GM18867 (cell line): ENCODE results near the gene TBX5.

Source experiments
- ATAC-seq: cut with Tn5 transposase; IDR thresholded peaks from one replicate; pipeline ENCODE4 v1.9.1; 2021; ENCODE audit warnings: mild to moderate bottlenecking, moderate library complexity; ENCODE audit not compliant: unreplicated experiment

Gene TBX5

DNA sequence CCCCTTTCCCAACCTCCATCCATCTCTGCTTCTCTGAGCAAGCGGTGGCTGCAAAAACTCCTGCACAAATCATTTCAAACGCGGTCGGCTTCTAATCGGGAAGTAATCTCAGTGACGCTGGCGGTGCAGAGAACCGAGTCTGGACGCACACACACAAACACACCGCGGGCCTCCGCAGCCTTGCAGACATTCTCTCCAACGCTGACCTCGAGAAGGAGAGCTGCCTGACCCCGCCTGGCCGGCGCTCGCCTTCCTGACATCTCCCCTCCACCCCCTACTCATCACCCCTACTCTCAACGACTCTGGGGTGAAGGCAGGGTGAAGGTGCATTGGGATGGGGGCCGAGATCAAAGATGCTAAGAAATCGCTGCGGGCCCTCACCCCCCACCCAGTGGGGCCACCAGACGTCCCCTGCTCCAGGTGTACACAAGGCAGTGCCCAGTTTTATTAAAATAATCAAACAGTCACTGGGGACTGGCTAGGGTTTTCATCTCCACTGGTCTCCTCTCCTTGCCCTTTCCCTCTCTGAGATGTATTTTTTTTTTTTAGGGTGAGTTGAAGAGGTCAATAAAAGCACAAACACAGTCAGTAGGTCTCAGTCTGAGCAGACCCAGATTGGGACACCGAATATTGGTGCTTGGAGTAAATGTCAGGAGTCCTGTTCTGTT lies 506 bp upstream of the TBX5 start:
- ATAC-seq, result no peak

DNA sequence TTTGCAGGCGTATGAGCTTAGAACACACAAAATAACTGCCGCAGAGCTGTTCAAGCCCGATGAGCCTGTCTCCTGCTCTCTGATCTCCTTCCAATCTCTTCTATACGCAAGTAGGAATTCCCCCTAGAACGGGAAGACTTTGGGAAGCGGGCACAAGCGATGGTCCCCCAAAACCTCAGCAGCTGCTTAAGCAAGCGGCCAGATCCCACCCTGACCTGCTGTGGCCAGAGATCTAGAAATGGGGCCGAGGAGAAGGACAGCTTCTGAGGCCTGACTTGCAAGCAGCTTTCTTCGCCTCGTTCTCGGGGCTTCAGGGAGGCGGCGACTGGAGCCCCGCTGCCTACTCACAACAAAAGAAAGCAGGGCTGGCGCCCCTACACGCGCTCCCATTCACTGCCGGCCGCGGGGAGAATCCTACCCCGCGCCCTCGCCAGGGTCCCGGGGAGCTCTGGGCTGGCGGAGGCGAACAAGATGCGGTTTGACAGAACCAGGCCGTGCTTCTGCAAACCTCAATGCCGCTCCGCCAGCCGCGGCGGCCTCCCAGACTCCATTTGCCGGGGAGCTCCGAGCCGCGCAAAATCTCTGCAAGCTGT lies 922 bp downstream of the TBX5 start:
- no peak for ATAC-seq

DNA sequence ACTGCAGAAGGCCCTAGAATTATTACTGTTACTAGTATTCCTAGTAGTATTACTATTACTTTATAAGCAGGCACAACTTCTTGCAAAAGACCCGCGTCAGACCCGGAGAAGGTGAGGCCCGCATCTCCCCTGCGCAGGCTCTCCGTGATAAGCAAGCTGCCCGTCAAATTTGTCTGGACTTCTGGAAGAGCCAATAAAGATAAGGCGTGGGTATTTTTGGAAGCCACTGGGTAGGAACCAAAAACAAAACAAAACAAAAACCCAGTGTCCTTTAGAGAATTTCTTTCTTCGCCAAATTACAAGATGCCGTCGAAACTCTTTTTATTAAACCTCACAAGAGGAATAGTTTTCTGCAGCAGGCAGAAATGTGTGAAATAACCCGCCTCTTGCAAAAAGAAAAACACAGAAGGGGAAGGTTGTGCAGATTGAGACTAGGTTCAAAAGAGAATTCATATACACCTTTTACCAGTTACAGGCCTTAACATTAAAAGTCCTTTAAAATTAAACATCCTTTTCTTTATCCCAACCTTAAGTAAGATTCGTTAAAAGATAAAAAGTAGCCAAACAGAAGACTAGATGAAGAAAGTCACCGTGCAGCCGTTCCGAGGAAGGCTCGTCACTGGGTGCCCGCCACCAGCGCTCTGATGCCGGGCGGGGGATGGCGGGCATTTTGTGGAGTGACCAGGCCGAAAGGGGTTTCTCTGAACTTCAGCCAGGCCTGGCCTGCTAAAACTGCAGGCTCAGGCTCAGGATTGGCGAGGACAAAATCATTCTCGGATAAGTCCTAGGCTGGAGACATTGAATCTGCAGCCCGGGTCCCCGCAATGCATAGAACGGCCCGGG lies 1.6 kb downstream of the TBX5 start:
- ATAC-seq, result no peak

DNA sequence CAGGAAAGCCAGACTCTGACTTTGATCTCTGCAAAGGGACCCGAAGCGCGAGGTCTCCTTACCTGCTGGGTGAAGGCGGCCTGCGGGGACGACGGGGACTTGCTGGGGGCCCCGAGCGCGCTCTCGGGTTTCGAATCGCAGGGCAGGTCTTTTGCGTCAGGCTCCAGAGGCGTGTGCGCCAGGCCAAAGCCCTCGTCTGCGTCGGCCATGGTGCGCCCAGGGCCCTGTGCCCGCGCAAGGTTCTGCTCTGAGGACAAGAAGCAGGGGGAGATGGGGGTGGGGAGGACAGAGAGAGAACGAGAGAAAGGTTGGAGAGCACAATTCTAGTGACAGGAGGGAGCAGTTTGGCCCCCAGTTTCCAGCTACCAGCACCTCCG lies 2.3 kb downstream of the TBX5 start:
- no peak for ATAC-seq

DNA sequence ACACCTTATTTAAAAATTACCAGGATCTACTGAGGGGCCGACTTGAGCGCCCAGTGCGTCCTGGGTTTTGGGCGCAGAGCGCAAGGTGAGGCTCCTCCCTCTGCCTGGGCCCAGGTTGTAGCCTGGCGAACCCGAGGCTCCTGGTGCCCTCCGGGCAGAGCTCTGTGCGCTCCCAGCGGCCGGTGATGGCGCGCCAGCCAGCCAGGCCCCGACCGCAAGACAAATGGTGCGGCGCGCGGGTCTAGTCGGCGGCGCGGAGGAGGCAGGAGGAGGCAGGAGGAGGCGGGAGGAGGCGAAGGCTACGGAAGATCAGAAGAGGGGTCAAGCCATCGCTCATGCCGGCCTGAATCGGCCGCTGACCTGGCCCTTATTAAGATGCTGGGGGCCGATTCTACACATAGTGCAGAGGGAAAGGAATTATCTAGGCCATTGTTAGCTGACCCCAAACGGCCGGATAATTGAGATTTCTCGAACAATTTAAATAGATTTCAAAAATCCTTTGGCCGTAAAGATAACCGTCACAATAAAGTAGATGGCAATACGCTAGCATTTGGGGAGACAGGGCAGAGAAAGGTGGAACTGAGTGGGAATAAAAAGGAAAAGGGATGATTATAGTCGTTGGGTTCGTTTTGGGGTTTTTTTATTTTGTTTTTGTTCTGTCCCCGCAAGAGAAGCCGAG lies 2.8 kb downstream of the TBX5 start:
- ATAC-seq, result no peak

DNA sequence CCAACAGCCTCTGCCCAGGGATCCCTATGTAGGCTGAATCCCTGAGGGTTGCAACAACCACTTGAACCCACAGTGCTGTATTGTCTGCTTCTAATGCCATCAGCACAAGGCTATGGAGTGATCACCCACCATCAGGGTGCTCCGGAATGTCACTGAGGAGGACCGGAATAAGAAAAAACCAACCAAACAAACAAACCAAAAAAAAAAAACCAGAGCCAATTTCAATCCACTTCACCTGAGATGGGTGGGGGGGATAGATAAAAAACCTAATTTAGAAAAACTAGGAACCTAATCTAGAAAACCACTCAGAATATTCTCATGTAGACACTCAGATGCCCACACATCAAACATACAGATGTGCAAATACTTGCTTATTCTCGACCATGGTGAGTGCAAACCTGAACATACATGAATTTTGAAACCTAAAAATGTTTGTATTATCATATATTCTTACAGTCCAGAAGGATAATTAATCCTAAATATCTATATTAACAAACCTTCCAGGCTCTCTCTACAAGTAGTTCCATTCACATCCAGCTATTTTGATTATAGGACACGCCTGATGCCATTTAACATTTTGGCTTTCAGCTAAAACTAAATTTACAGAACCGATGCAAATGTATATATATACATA lies 3.7 kb downstream of the TBX5 start:
- ATAC-seq, result no peak

DNA sequence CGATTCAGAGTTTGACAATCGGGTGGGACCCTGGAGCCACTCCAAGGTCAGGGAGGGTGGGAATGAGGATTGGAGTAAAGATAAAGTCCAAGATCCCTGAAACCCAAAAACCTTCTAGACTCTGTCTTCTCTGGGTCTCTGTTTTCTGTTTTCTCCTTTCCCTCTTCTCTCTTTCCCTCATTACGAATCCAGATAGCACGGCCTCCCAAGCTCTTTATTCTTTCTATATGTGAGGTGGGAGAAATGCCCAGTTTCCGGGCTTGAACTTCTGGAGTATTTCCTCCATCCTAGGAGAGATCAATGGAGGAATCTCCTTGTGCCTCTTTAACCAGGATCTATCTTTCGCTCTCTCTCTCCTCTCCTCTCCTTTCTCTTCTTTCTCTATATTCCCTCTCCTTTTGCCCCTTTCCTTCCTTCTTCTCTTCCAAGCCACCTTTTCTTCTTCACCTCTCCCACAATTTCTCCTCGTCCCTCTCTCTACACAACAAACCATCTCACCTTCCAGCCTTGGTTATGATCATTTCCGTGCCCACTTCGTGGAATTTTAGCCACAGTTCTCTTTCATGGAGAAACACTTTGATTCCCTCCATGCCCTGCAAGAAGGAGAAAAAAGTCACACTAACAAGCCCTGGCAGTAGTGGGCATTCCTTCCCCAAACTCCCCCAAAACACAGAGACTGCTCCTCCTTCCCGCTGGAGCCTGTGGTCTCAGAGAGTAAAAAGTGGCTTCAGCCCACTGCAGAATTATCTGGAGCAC lies 4.4 kb downstream of the TBX5 start:
- no peak for ATAC-seq

DNA sequence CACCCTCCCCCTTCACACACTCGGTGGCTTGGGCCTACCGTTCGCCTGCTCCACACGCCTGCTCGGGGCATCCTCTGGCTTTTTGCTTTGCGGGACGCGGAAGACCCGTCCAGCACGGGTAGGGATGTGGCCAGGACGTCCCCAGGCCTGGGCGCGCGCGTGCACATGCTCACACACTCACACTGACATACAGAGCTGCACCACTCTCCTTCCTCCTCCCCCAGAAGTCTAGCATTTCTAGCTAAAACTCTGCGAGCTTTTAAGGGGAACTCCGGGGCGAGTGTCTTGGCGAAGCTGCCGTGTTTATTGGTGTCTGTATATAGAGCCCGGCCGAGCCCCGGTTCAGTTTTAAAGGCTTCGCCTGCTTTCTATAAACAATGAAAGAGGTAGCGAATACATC lies 5.0 kb downstream of the TBX5 start:
- no peak for ATAC-seq

DNA sequence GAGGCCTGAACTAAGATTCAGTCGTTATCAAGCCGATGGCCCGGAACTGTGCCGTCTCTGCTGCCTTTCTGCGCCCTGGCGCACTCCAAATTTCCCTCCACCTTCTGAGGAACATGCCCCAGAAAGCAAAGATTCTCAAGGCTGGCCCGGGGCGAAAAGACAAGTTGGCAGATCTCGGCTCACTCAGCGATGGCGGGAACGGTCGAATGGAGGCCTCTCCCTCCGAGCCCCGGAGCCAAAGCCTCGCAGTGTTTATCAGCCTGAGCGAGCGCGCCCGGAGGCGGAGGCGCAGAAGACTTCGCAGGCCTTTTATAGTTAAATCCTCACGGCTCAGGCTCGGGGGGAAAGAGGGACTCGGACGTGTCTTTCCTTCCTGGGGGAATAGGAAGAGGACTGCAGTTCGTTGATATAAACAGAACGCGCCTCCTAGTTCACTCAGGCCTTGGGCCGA lies 5.6 kb downstream of the TBX5 start:
- no peak for ATAC-seq

DNA sequence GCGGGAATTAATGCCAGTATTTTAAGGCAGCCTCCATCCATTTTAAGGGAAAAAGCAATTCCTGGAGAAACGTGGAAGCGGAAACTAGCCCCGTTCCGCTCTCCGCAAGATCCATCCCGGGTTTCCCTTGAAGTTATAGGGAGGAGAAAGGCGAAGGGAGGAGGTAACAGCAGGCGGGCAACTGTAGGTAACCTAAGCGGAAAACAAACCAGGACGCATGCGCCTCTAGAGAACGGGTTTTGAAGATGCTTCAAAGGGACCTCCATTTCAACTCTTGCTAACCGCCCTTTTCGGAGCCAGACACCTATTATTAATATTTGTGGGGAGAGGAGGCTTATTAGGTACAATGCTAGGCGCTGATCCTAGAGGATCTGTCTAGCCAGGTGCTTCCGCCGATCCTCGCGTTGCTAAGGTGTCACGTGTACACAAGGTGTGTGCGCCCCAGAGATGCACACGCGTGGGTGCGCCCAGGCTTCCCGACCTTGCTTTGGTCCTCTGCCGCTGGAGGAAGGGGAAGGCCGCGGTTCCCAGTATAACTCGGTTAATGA lies 6.2 kb downstream of the TBX5 start:
- ATAC-seq, result no peak

DNA sequence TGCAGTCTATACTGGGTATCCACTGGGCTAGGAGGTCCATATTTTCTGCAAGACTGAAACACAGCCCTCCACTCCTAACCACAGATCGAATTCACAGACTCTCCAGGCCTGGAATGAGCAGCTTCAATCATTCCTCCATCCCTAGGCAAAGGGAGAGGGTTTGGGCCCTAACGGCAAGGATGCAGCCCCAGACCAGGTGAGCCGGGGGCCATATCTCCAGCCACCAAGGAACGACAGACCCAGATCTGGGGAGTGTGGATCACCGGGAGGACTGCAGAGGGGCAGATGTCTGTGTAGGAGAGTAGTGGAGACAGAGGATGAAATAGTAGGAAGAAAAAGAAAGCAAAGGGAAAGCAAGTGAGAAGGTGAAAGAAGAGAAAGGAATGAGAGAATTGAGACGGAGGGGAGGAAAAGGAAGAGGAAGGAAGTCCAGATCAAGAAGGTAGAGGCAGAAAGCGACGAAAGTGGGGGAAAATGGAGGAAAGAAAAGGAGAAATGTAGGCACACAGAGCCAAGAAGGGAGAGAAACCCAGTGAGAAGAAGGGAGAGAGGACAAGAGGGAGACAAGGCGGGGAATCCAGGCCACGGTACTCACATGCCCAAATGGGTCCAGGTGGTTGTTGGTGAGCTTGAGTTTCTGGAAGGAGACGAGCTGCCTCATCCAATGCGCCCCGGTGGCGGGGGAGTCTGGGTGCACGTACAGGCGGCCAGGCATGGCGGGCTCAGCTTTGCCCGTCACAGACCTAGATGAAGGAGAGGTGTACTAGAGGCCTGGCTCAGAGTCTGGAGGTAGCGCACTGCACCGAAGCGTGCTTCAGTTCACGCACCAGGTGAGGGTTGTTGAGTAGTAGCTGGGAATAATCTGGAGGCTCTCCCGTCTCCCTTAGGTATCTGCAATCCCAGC lies 7.7 kb downstream of the TBX5 start:
- ATAC-seq, result no peak

DNA sequence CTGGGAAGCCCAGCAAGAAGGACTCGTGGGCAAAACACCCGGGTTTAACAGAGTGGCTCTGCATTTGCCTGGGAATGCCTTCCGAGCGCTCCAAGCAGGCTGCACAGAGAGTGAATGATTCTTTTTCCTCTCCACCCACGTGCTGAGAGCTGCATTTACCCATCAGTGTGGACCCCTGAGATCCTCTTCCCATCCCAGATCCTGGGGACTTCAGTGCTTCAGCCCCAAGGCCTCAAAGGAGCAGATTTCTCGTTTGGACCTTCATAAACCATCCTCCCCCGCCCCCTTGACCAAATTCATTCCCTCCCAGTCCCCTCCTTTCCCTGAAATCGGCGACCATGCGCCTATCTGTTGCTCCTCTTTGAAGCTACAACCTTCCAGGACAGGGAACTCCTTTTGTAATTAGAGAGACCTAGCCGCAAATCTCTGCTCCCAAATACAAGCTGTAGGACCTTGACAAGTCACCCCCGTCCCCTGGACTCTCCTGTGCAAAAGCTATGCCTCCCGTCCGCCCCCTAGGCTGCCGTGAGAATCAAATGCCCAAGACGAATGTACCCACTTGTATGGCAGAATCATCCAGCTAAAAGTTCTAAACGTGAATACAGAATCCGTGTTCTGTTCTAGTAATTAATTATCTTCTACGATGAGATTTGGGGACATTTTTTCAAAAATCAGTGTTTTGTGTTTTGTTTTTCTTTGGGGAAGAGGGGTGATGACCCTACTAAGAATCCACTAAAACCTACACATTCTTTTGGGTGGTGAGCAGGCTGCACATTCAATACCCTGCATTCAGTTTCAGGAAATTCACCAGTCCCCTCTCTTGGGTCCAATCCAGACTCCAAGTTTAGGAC lies 8.8 kb downstream of the TBX5 start:
- no peak for ATAC-seq

DNA sequence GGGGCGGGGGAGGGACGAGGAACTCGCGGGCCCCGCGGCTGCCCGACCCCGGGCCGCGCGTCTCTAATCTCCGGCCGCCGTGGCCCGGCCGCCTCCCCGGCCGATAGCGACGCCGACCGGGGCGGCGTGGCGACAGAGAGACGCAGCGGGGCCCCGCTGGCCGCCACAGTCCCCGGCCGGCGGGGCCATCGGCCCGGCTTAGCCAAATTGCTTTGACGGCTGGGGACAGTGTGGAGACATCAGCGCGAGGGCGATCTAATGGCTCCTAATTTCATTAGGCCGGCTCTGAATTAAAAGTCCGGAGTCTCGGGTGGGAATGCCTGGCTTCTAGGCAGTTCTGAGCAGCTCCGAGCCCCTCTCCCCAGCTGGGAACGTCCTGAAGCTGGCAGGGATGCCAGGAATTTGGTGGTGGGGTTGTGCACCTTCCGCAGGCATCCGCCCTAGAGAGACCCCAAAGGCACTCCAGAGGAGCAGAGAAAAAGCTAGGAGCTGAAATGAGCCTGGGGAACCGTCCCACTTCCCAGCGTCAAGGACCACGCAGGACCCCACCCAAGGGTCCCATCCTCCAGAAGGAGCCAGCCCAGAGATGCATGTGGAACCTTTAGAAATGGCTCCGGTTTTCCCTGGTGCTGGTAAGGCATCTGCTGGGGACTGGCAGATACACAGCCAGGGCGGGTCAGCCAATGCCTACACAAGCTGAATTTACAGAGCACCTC lies 9.6 kb downstream of the TBX5 start:
- ATAC-seq, result no peak

DNA sequence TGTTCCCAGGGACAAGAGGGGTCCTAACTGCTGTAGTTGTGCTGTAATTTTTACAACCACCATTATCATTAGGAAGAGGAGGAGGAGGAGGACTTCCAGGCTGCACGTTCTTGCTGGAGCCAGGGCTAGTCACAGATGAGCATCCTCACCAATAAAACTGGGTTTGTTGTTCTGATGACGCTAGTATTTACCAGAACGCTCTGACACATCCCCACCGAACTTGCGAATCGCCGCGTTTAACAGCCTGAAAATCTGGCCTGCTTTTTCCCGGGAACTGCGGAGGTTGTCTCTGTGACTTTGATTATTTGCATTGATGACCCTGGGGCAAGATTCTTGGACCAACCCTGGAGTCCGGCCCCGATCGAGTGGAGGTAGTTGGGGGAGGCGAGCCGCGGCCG lies 10.2 kb downstream of the TBX5 start:
- no peak for ATAC-seq

DNA sequence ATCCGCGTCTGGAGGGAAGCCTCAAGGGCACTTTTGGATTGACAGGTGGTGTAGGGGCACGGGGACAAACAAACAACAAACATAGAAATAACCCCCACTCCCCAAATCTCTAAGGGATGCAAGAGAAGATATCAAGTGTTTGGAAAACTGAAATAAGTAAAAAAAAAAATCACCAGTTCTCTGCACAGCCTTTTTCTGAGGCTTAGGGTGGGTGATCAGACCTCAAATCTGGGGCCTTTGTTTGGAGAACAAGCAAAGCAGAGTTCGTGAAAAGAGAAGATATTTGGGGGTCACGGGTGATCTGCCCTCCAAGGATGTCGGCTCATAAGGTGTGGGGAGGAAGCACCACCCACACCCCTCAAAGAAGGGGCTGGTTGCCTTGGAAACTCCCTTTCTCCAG lies 10.7 kb downstream of the TBX5 start:
- no peak for ATAC-seq

DNA sequence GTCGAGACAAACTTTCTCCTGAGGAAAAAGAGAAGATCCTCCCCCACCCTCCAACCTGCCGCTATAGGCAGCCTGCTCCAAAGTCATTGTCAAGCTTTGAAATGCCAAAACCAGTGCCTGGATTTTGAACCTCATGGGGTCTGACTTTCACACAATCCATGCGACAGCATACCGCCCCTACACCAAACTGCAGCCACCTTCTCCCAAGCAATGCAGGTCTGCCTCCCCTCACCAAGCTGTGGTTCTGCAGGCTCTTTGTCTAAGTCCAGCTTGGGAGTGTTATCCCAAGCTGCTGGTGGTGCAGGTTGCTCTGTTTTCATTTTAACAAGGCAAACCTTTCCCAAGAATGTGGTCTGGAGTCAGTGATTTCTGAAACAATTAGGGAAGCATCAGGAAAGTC lies 12.4 kb downstream of the TBX5 start:
- no peak for ATAC-seq

DNA sequence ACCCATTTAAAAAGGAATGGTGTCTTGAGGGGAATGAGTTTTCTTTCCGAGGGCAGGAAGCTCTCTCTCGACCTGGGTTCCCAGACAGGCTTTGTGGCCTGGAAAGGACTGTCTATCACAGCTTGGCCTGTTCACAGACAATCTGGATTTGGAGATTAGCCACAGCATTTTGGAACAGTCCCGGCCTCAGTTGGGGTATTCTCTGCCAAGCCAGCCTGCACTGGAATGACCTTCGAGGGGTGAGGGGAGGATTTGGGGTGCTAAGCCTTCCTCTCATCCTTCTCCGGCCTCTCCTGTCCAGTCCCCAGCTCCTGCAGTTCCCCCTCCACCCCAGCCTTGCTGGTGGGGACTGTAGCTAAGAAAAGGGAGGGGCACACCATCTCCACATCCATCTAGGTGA lies 13.0 kb downstream of the TBX5 start:
- no peak for ATAC-seq

DNA sequence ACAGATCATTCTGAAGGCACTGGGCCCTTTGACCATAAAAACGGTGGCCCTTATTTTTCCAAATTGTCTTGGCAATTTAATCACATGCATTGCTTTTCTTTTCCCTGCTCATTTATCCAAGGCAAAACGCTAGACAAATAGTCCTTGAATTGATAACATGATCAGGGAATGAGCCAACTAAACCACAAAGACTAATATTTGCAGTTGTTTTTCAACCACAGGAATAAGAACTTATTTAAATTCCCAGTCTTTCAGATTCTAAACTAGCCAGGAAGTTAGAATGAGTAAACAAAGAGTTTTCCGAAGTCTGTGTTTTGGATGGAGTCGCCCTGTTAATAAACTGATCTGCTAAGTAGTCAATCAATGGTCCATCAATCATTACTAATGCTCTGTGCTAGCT lies 14.9 kb downstream of the TBX5 start:
- no peak for ATAC-seq
